ENCODE results near the gene CHN1. TPM values are rescaled to one million over a fixed set of nuclear protein-coding genes. Genes with fewer than 3 reads are reported as not detected.
A peak's percentile ranks its signal among the peaks of the same experiment; 100 is the strongest.

Gene CHN1
- polyA plus RNA-seq, 4 donors = 18.4 to 29.8 (median 28.1) TPM

GRCh38 chr2:174878537-174879147, 126.5 kb downstream of the CHN1 start:
- no peak for DNase-seq (ENCODE audit: low read depth in 4 of 4, low spot score in 3 of 4)

- DNase-seq (ENCODE audit: low read depth in 4 of 4, low spot score in 3 of 4) = no peak
These were observed 127.4 kb downstream of the CHN1 start for GRCh38 chr2:174877751-174878150.

- no peak for DNase-seq (ENCODE audit: low read depth in 4 of 4, low spot score in 3 of 4)
These were observed 127.9 kb downstream of the CHN1 start for GRCh38 chr2:174877301-174877700.

DNA sequence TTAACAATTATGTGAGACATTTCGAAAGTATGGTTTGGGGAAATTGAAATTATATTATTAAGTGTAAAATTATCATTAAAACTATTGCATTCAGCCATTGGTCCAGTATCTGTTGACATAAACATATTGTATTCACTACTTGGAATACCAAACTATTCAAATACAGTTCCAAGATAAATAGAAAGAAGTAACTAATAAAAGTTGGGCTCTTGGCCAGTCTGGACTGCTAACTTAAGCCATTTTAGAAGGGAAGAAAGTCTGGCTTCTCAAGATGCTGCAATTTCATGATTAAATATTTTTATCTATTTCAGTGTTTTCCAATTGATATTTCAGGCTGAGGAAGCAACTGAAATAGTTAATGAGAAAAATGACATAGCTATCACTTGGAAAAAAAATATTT, 131.1 kb downstream of the CHN1 start:
- no peak for DNase-seq (ENCODE audit: low read depth in 4 of 4, low spot score in 3 of 4)

- no peak for DNase-seq (ENCODE audit: low read depth in 4 of 4, low spot score in 3 of 4)
These were observed 131.7 kb downstream of the CHN1 start for GRCh38 chr2:174873471-174873870.

- DNase-seq (ENCODE audit: low read depth in 4 of 4, low spot score in 3 of 4) = no peak
These were observed 134.4 kb downstream of the CHN1 start for GRCh38 chr2:174870787-174871186.

DNA sequence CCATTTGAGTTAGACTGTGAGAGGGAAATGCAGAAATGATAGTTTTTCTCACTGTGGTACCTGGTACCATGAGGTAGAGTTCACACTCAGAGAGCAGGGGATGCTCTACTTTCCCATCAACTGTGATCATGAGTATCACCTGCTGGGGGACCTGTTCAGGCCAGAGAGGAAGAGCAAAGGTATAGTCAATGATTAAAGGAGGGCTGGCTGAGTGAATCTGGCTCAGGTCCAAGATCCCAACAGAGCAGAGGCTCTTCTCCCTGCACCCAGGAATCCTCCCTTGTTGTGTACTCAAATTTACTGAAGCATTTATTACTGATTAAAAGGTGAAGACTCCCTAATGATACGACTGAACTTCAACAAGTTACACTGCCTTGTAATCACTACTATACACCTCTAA, 136.3 kb downstream of the CHN1 start:
- DNase-seq (ENCODE audit: low read depth in 4 of 4, low spot score in 3 of 4) = no peak

- DNase-seq (ENCODE audit: low read depth in 4 of 4, low spot score in 3 of 4) = no peak
These were observed 138.8 kb downstream of the CHN1 start for GRCh38 chr2:174866421-174866820.

- no peak for DNase-seq (ENCODE audit: low read depth in 4 of 4, low spot score in 3 of 4)
These were observed 142.0 kb downstream of the CHN1 start for GRCh38 chr2:174863183-174863582.

- DNase-seq (ENCODE audit: low read depth in 4 of 4, low spot score in 3 of 4) = no peak
These were observed 145.5 kb downstream of the CHN1 start for GRCh38 chr2:174859563-174860169.

- DNase-seq (ENCODE audit: low read depth in 4 of 4, low spot score in 3 of 4) = no peak
These were observed 146.4 kb downstream of the CHN1 start for GRCh38 chr2:174858745-174859144.

GRCh38 chr2:174856447-174856846, 148.7 kb downstream of the CHN1 start:
- no peak for DNase-seq (ENCODE audit: low read depth in 4 of 4, low spot score in 3 of 4)

DNA sequence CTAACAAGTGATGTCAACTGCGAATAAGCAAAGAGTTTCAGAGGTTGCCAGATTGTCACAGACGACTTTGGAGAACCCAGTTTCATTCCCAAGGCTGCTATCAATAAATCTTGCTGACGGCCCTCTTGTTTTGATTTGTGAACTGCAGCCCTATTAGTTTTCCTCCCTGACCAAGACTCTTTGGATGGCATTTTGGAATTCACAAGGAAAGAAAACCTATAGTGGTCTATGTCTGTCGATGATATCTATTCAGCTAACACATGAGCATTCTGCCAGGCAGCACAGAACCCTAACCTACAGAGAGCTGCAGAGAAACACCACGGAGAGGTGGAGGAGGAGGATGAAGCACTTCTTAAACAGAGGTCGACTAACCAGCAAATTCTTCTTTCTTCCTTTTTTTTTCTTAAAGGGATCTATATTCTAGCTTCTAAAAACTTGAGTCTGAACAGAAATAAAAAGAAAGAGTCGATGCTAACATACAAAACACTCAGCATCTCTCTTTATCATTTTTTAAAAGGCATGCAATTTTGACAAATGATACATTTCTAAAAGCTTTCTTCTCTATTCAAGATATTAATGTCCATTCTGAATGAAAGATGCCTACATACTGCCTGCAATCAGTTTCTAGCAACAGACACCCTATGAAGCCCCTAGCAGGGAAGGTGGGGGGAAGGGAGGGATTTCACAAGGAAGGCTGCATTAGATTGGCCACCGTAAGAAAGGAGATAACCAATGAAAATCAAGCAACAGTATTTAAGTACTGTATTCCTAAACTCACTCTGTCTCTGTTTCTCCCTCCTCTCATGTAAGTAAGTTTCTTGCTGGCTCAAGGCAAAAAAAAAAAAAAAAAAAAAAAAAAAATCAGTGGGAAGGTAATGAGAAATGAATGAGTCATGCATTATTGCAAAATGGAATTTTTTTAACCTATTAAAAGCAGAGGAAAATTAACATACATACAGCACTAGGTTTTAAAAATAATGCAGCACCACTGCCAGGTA, 157.9 kb downstream of the CHN1 start:
- peak in 1 of 4 donors; percentile 49 for DNase-seq (ENCODE audit: low read depth in 4 of 4, low spot score in 3 of 4)

DNA sequence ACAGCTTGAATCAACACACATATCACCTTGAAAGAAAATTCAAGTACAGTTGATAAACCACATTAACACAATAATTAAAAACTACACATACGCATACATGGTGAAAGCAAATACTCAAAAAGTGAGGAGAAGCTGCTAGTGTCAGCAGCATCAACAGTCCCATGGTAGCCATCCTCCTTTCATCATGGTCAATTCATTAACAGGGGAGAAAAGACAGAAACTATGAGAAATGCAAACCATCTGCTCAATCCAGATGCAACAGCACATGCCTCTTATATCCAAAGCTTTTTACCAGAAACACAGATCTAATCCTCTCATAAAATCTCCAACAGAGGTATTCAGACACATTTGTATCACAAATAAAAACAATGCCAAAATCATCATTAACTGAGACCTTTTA, 159.0 kb downstream of the CHN1 start:
- DNase-seq (ENCODE audit: low read depth in 4 of 4, low spot score in 3 of 4) = no peak

- DNase-seq (ENCODE audit: low read depth in 4 of 4, low spot score in 3 of 4) = no peak
These were observed 160.9 kb downstream of the CHN1 start for GRCh38 chr2:174844295-174844708.

DNA sequence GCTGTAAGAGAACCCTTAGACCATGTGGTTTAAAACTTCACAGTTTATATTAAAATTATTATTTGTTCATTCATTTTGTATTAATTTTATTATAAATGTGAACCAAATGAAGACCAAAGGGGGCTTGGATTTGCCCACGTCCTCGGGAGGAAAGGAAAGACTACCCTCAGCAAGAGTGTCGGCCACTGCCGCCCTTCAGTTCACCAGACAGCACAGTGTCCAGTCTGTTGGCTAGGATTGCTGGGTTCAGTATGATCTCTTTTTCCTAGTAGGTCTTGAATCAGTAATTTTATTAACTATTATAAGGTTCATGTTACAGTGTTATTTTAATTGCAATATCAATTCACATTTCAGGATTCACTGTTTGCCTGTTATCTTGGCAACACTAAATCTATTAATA, 162.7 kb downstream of the CHN1 start:
- DNase-seq (ENCODE audit: low read depth in 4 of 4, low spot score in 3 of 4) = no peak

GRCh38 chr2:174841936-174842335, 163.2 kb downstream of the CHN1 start:
- no peak for DNase-seq (ENCODE audit: low read depth in 4 of 4, low spot score in 3 of 4)

DNA sequence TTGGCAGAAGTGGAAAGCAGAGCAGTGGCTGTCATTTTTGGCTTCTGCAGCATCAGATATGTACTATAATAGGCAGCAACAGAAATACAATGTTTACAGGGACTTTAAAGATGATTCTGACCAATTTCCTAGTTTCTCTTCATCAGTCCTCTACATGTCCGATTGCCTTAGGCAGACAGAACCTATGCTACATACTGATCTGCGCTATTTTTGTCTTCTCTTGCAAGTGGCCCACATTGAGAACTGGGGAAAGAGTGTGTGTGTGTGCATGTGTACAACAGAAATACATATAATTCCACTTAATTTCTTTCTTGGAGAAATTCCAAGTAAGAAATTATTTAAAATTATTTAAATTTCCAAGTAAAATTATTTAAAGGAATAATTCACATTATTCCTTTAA, 163.8 kb downstream of the CHN1 start:
- no peak for DNase-seq (ENCODE audit: low read depth in 4 of 4, low spot score in 3 of 4)

DNA sequence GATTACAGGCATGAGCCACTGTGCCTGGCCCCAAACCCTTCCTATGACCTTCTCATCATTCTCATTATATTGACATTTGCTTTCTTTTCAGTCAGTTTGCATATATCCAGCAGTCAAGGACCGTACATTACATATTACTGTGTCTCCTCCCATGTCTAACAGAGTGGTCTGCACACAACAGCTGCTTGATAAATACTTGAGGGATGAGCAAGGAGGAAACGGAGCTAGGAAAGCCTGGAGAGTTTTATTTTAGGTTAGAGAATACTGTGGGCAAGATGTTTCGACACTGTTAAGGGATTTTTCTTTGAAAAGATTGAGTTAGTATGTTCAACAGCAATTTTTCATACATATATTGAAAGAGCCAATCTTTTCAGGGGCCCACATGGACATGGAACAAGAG, 164.7 kb downstream of the CHN1 start:
- no peak for DNase-seq (ENCODE audit: low read depth in 4 of 4, low spot score in 3 of 4)

DNA sequence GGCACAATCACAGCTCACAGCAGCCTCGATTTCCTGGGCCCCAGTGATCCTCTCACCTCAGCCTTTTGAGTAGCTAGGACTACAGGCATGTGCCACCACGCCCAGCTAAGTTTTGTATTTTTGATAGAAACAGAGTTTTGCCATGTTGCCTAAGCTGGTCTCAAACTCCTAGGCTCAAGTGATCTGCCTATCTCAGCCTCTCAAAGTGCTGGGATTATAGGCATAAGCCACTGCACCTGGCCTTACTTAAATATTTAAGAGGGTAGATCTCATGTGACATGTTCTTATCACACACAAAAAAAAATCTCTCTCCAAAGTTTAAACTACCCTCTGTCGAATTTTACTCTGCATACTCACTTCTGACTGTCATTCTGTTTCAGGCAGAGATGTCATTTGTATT, 165.5 kb downstream of the CHN1 start:
- DNase-seq (ENCODE audit: low read depth in 4 of 4, low spot score in 3 of 4) = no peak

DNA sequence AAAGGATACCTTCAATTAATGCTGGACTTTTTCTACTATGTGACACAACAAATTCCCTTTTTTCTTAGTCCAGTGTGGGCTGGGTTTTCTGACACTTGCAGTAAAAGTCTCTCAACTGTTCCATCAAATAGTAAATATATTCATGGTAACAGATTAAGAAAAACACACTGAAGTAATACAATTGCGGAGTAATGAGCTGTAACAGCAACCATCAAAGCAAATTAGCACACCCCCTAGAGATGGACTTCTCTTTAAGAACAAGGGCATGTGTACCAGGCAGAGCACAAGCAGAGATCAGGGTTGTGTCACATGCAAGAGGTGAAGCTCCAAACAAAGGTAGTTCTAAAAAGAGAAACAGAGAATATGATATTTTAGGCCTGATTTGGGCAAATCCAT, 168.2 kb downstream of the CHN1 start:
- no peak for DNase-seq (ENCODE audit: low read depth in 4 of 4, low spot score in 3 of 4)

Measured in left renal pelvis (tissue), 4 donors.